H9 (cell line): ENCODE data around the gene UGT1A3. TPM values are rescaled to one million over a fixed set of nuclear protein-coding genes. Genes with fewer than 3 reads are reported as not detected.
A peak's percentile ranks its signal among the peaks of the same experiment; 100 is the strongest.

Experiments
- DNase-seq: peaks from one replicate; pipeline ENCODE4 v3.0.0-alpha.2; 2017
- H2AFZ ChIP-seq: one replicate; pipeline ENCODE4 v1.6.1; 2013; ENCODE audit warnings: mild to moderate bottlenecking, low read length, control low read depth, moderate library complexity
- H2AK5ac ChIP-seq: 2 replicates; pipeline ENCODE4 v1.6.1; 2013; ENCODE audit warnings: low read length, control low read depth, mixed read lengths; ENCODE audit not compliant: insufficient read length
- H2BK120ac ChIP-seq: one replicate; pipeline ENCODE4 v1.6.1; 2013; ENCODE audit warnings: low read depth, mild to moderate bottlenecking, low read length, control low read depth, inconsistent platforms; ENCODE audit not compliant: poor library complexity, severe bottlenecking
- H2BK12ac ChIP-seq: 2 replicates; pipeline ENCODE4 v1.6.1; 2013; ENCODE audit warnings: low read length, control low read depth, mixed read lengths, low read depth; ENCODE audit not compliant: insufficient read length
- H2BK15ac ChIP-seq: 2 replicates; pipeline ENCODE4 v1.6.1; 2013; ENCODE audit warnings: low read depth, low read length, control low read depth
- H2BK20ac ChIP-seq: one replicate; pipeline ENCODE4 v1.6.1; 2013; ENCODE audit warnings: low read depth, mild to moderate bottlenecking, low read length, control low read depth, inconsistent platforms; ENCODE audit not compliant: poor library complexity, severe bottlenecking
- H2BK5ac ChIP-seq: 2 replicates; pipeline ENCODE4 v1.6.1; 2013; ENCODE audit warnings: low read length, control low read depth, mixed read lengths; ENCODE audit not compliant: insufficient read length
- H3K14ac ChIP-seq: 2 replicates; pipeline ENCODE4 v1.6.1; 2013; ENCODE audit warnings: low read length, control low read depth; ENCODE audit not compliant: insufficient read depth
- H3K18ac ChIP-seq: 2 replicates; pipeline ENCODE4 v1.6.1; 2013; ENCODE audit warnings: low read depth, mild to moderate bottlenecking, mixed read lengths, low read length, control low read depth; ENCODE audit not compliant: insufficient read length
- H3K23ac ChIP-seq: 2 replicates; pipeline ENCODE4 v1.6.1; 2013; ENCODE audit warnings: low read length, control low read depth, mixed read lengths, low read depth; ENCODE audit not compliant: insufficient read length
- H3K23me2 ChIP-seq: 2 replicates; pipeline ENCODE4 v1.6.1; 2013; ENCODE audit warnings: low read depth, mild to moderate bottlenecking, mixed read lengths, low read length, control low read depth; ENCODE audit not compliant: insufficient read length, poor library complexity, severe bottlenecking
- H3K27ac ChIP-seq: 2 replicates; pipeline ENCODE4 v1.5.1; 2013; ENCODE audit warnings: low read length, control low read depth, mixed read lengths, low read depth; ENCODE audit not compliant: insufficient read length
- H3K27me3 ChIP-seq: 2 replicates; pipeline ENCODE4 v1.6.1; 2013; ENCODE audit warnings: low read length, control low read depth, inconsistent platforms; ENCODE audit not compliant: insufficient read depth
- H3K4ac ChIP-seq: 2 replicates; pipeline ENCODE4 v1.6.1; 2013; ENCODE audit warnings: low read depth, mild to moderate bottlenecking, control low read depth, inconsistent platforms, low read length, moderate library complexity
- H3K4me1 ChIP-seq: 2 replicates; pipeline ENCODE4 v1.6.1; 2013; ENCODE audit warnings: low read length, control low read depth, inconsistent platforms; ENCODE audit not compliant: insufficient read depth
- H3K4me2 ChIP-seq: 2 replicates; pipeline ENCODE4 v1.6.1; 2013; ENCODE audit warnings: low read length, control low read depth, mixed read lengths; ENCODE audit not compliant: insufficient read length, insufficient read depth
- H3K56ac ChIP-seq: 2 replicates; pipeline ENCODE4 v1.6.1; 2013; ENCODE audit warnings: low read depth, mild to moderate bottlenecking, mixed read lengths, low read length, control low read depth; ENCODE audit not compliant: insufficient read length
- H3K79me1 ChIP-seq: 2 replicates; pipeline ENCODE4 v1.6.1; 2013; ENCODE audit warnings: low read depth, mild to moderate bottlenecking, moderate library complexity, low read length, control low read depth, inconsistent platforms; ENCODE audit not compliant: insufficient read depth, poor library complexity, severe bottlenecking
- H3K79me2 ChIP-seq: 2 replicates; pipeline ENCODE4 v1.6.1; 2013; ENCODE audit warnings: low read length, control low read depth, inconsistent platforms; ENCODE audit not compliant: insufficient read depth
- H3K9ac ChIP-seq: 2 replicates; pipeline ENCODE4 v1.6.1; 2013; ENCODE audit warnings: low read length, control low read depth, mixed read lengths; ENCODE audit not compliant: insufficient read length; ENCODE audit errors: extremely low read depth
- H3K9me3 ChIP-seq: one replicate; pipeline ENCODE4 v1.6.1; 2013; ENCODE audit warnings: low read depth, low read length, inconsistent platforms; ENCODE audit not compliant: control insufficient read depth
- H3T11ph ChIP-seq: one replicate; pipeline ENCODE4 v1.6.1; 2013; ENCODE audit warnings: mild to moderate bottlenecking, low read length, control low read depth, inconsistent platforms
- H4K20me1 ChIP-seq: one replicate; pipeline ENCODE4 v1.6.1; 2013; ENCODE audit not compliant: control insufficient read depth, insufficient read length, insufficient read depth
- H4K5ac ChIP-seq: 2 replicates; pipeline ENCODE4 v1.6.1; 2013; ENCODE audit warnings: low read depth, mild to moderate bottlenecking, mixed read lengths, low read length, control low read depth; ENCODE audit not compliant: insufficient read length
- H4K8ac ChIP-seq: replicated peaks from 2 replicates; pipeline ENCODE4 v1.6.1; 2013; ENCODE audit warnings: low read length, control low read depth, mixed read lengths, low read depth; ENCODE audit not compliant: insufficient read length
- H4K91ac ChIP-seq: 2 replicates; pipeline ENCODE4 v1.6.1; 2013; ENCODE audit warnings: low read depth, mild to moderate bottlenecking, moderate library complexity, mixed read lengths, low read length, control low read depth; ENCODE audit not compliant: insufficient read length
- H3K27ac Mint-ChIP-seq, 3 experiments: 2 replicates in 2 of 3; 3 replicates in 1 of 3; pipeline ENCODE4 v1.8.0; 2020 to 2021; ENCODE audit warnings: mixed read lengths in 3 of 3, mild to moderate bottlenecking in 1 of 3, moderate library complexity in 1 of 3
- H3K27me3 Mint-ChIP-seq: 2 replicates; pipeline ENCODE4 v1.8.0; 2021; ENCODE audit warnings: low read depth, mild to moderate bottlenecking, moderate library complexity, mixed read lengths
- H3K36me3 Mint-ChIP-seq, 3 experiments: 2 replicates in 2 of 3; 3 replicates in 1 of 3; pipeline ENCODE4 v1.8.0; 2020 to 2021; ENCODE audit warnings: low read depth in 3 of 3, mixed read lengths in 3 of 3; ENCODE audit not compliant: insufficient read depth in 1 of 3
- H3K4me1 Mint-ChIP-seq, 2 experiments: 2 replicates each; pipeline ENCODE4 v1.8.0; 2020; ENCODE audit warnings: mixed read lengths in 2 of 2
- H3K4me3 Mint-ChIP-seq, 2 experiments: 2 replicates in 1 of 2; 3 replicates in 1 of 2; pipeline ENCODE4 v1.8.0; 2020 to 2021; ENCODE audit warnings: mild to moderate bottlenecking in 2 of 2, mixed read lengths in 2 of 2, moderate library complexity in 1 of 2
- H3K9me3 Mint-ChIP-seq, 2 experiments: 2 replicates in 1 of 2; 3 replicates in 1 of 2; pipeline ENCODE4 v1.8.0; 2020; ENCODE audit warnings: mild to moderate bottlenecking in 2 of 2, mixed read lengths in 2 of 2, moderate library complexity in 1 of 2
- CTCF ChIP-seq: fragments of 200-600 bp; sonication (generic); conservative IDR thresholded peaks from 3 replicates; pipeline ENCODE4 v1.8.0; 2021; ENCODE audit warnings: antibody characterized with exemption, mild to moderate bottlenecking
- WGBS: extraction: QIAGEN DNeasy Blood & Tissue Kit; methylation state at CpG from one replicate; pipeline ENCODE4 v1.1.7; 2013; ENCODE audit warnings: missing lambda C conversion rate, low lambda C conversion rate, mixed read lengths; ENCODE audit not compliant: insufficient read length; ENCODE audit errors: extremely low coverage; 5-methylcytosine and 5-hydroxymethylcytosine counted together
- total RNA-seq: library from RNA; stranded (reverse); gene quantifications from 2 replicates; pipeline ENCODE4 v1.2.1, GENCODE V29; 2021

Gene UGT1A3
- total RNA-seq, 1 experiment from 2014 or later: not detected

- no peak overlapping the region for H2BK12ac ChIP-seq
- no peak overlapping the region for H2BK15ac ChIP-seq
- H4K20me1 ChIP-seq: no peaks in the 10 kb centered on the region
- H3K9me3 ChIP-seq: no peaks in the 10 kb centered on the region
- H4K8ac ChIP-seq: no peak overlapping the region
- no peak overlapping the region for H3K4ac ChIP-seq
- TF ChIP-seq CTCF: no peak
- H3K27ac Mint-ChIP-seq: peak overlapping the region in 1 of 3 experiments; percentile 78; a peak in 2 of 7 replicates
- no peak overlapping the region for H2BK20ac ChIP-seq
- H3K4me1 Mint-ChIP-seq: peaks cover 19 to 21% of the 10 kb centered on the region in 2 experiments
- WGBS: no CpG with 5 or more reads among the region's 6 CpGs
- H2BK5ac ChIP-seq: no peak overlapping the region
- no peaks in the 10 kb centered on the region for H3K79me2 ChIP-seq
- H3T11ph ChIP-seq: no peak overlapping the region
- no peak overlapping the region for H3K4me2 ChIP-seq
- H3K23ac ChIP-seq: no peak overlapping the region
- H3K36me3 Mint-ChIP-seq: no peaks in the 10 kb centered on the region; a peak in 1 of 7 replicates
- H2AK5ac ChIP-seq: no peak overlapping the region
- no peak overlapping the region for H3K27ac ChIP-seq
- no peak overlapping the region for H3K4me3 Mint-ChIP-seq
- H4K5ac ChIP-seq: no peak overlapping the region
- no peak overlapping the region for H2AFZ ChIP-seq
- H3K79me1 ChIP-seq: no peaks in the 10 kb centered on the region
- no peak for DNase-seq
- no peak overlapping the region for H2BK120ac ChIP-seq
- H3K9ac ChIP-seq: no peak overlapping the region
- H3K9me3 Mint-ChIP-seq: peaks cover 0 to 7% of the 10 kb centered on the region in 2 experiments; a peak in 2 of 5 replicates
- no peak overlapping the region for H3K14ac ChIP-seq
- H3K27me3 Mint-ChIP-seq: no peaks in the 10 kb centered on the region
- peaks cover 3% of the 10 kb centered on the region; the same call in 1 of the 2 replicates for H3K4me1 ChIP-seq
- H3K23me2 ChIP-seq: no peaks in the 10 kb centered on the region
- H4K91ac ChIP-seq: no peak overlapping the region
- H3K18ac ChIP-seq: no peak overlapping the region
- H3K27me3 ChIP-seq: no peaks in the 10 kb centered on the region
- no peak overlapping the region for H3K56ac ChIP-seq
Measured at GRCh38 chr2:233693963-233694362, 34.9 kb upstream of the UGT1A3 start.
